ENCODE results near the gene MYO16. TPM values are rescaled to one million over a fixed set of nuclear protein-coding genes. Genes with fewer than 3 reads are reported as not detected.

The MYO16 gene
- total RNA-seq, 1 experiment from 2014 or later: not detected

DNA sequence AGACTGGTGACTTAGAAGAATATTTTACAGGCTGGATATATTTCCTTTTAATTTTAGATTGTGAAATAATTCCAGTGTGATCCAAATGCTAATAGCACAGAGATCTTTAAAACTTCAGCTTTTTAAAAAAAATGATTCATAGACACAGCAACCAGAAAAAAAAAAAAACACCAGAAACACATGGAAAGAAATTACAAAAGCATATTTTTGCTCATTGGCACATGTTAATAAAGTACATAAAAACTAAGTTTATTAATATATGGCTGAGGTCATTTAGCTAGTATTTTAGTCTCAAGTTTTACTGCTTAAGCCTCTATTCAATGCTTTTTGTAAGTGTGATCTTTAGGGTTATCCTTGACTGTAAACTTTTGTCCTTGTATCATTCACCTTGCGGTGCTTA, 577 bp downstream of the MYO16 start:
- Histone ChIP-seq H2AK5ac (ENCODE audit: insufficient read length, low read length) (no peak overlapping the region), H2BK120ac (ENCODE audit: low read depth, low read length, poor library complexity, severe bottlenecking) (no peak overlapping the region), H3K27me3 (ENCODE audit: insufficient read depth, low read length) (no peaks in the 10 kb centered on the region), H3K9ac (ENCODE audit: extremely low read depth, insufficient read length, low read length) (no peak overlapping the region), H4K8ac (replicated peaks; ENCODE audit: insufficient read length, low read depth, low read length) (no peak overlapping the region), H2BK15ac (ENCODE audit: low read depth, low read length) (no peak overlapping the region), H4K5ac (ENCODE audit: insufficient read length, low read depth, low read length) (no peak overlapping the region), H3K4me1 (ENCODE audit: insufficient read depth, low read length) (no peaks in the 10 kb centered on the region), H2BK5ac (ENCODE audit: insufficient read length, low read length) (no peak overlapping the region), H2BK20ac (ENCODE audit: low read depth, low read length, poor library complexity, severe bottlenecking) (no peak overlapping the region), H3K23me2 (ENCODE audit: insufficient read length, low read depth, low read length, poor library complexity, severe bottlenecking) (no peaks in the 10 kb centered on the region), H2AFZ (ENCODE audit: low read length) (no peak overlapping the region), H3K27ac (ENCODE audit: insufficient read length, low read depth, low read length) (no peak overlapping the region), H3K79me1 (ENCODE audit: insufficient read depth, low read depth, low read length, poor library complexity, severe bottlenecking) (no peaks in the 10 kb centered on the region), H3T11ph (ENCODE audit: low read length) (no peak overlapping the region), H3K56ac (ENCODE audit: insufficient read length, low read depth, low read length) (no peak overlapping the region), H3K9me3 (ENCODE audit: control insufficient read depth, low read depth, low read length) (no peaks in the 10 kb centered on the region), H4K20me1 (ENCODE audit: control insufficient read depth, insufficient read depth, insufficient read length) (no peaks in the 10 kb centered on the region), H2BK12ac (ENCODE audit: insufficient read length, low read depth, low read length) (no peak overlapping the region), H4K91ac (ENCODE audit: insufficient read length, low read depth, low read length) (no peak overlapping the region), H3K4ac (ENCODE audit: low read depth, low read length) (no peak overlapping the region), H3K14ac (ENCODE audit: insufficient read depth, low read length) (no peak overlapping the region), H3K23ac (ENCODE audit: insufficient read length, low read depth, low read length) (no peak overlapping the region), H3K18ac (ENCODE audit: insufficient read length, low read depth, low read length) (no peak overlapping the region), H3K4me2 (ENCODE audit: insufficient read depth, insufficient read length, low read length) (no peak overlapping the region), H3K79me2 (ENCODE audit: insufficient read depth, low read length) (no peaks in the 10 kb centered on the region)
- Mint-ChIP-seq H3K4me3 (no peak overlapping the region), H3K4me1 (peaks cover 10 to 13% of the 10 kb centered on the region in 2 experiments), H3K27ac (no peak overlapping the region), H3K9me3 (peaks cover 0 to 4% of the 10 kb centered on the region in 2 experiments; a peak in 3 of 5 replicates), H3K27me3 (ENCODE audit: low read depth) (peaks cover 3% of the 10 kb centered on the region), H3K36me3 (ENCODE audit: insufficient read depth in 1 of 3, low read depth in 3 of 3) (peaks cover 0 to 3% (median 0%) of the 10 kb centered on the region in 3 experiments; a peak in 2 of 7 replicates)
- DNase-seq: no peak
- no CpG with 5 or more reads among the region's 1 CpG for WGBS (ENCODE audit: extremely low coverage, insufficient read length, low lambda C conversion rate)
- TF ChIP-seq, protein P1, sequence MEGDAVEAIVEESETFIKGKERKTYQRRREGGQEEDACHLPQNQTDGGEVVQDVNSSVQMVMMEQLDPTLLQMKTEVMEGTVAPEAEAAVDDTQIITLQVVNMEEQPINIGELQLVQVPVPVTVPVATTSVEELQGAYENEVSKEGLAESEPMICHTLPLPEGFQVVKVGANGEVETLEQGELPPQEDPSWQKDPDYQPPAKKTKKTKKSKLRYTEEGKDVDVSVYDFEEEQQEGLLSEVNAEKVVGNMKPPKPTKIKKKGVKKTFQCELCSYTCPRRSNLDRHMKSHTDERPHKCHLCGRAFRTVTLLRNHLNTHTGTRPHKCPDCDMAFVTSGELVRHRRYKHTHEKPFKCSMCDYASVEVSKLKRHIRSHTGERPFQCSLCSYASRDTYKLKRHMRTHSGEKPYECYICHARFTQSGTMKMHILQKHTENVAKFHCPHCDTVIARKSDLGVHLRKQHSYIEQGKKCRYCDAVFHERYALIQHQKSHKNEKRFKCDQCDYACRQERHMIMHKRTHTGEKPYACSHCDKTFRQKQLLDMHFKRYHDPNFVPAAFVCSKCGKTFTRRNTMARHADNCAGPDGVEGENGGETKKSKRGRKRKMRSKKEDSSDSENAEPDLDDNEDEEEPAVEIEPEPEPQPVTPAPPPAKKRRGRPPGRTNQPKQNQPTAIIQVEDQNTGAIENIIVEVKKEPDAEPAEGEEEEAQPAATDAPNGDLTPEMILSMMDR (conservative IDR thresholded peaks at IDR 0.05): no peak
